ENCODE results near the gene GNAS.

GRCh38 chr20:58911970-58912369, 59.5 kb downstream of the GNAS start:
- TF ChIP-seq SREBF2 (IDR thresholded peaks at IDR 0.05; ENCODE audit: low read length) (no peak), STAT3 (IDR thresholded peaks at IDR 0.05; ENCODE audit: low read depth, low read length) (no peak)
